CD4-positive, alpha-beta T cell treated with Interleukin-12 subunit alpha and Interleukin-12 subunit beta, for 1 hour (primary cell): Measurements from ENCODE around the gene MKS1.

ENCODE experiments used
- DNase-seq: peaks from one replicate; pipeline ENCODE4 v3.0.0-alpha.2; 2020

Gene MKS1

GRCh38 chr17:58195518-58196123 is 23.4 kb downstream of the MKS1 start:
- no peak for DNase-seq

GRCh38 chr17:58193641-58194255 is 25.3 kb downstream of the MKS1 start:
- no peak for DNase-seq

GRCh38 chr17:58192612-58193011 is 26.4 kb downstream of the MKS1 start, which contains the start of gene EPX:
TSS of gene EPX (plus strand) at chr17:58192726. CDS start at chr17:58192847, 121 bp downstream.
- no peak for DNase-seq

GRCh38 chr17:58191241-58191896 is 27.7 kb downstream of the MKS1 start:
- no peak for DNase-seq

- no peak for DNase-seq
Measured at GRCh38 chr17:58189436-58190146, 29.5 kb downstream of the MKS1 start.

- no peak for DNase-seq
Measured at GRCh38 chr17:58187675-58188074, 31.4 kb downstream of the MKS1 start.

GRCh38 chr17:58187063-58187462 is 32.0 kb downstream of the MKS1 start:
- no peak for DNase-seq

GRCh38 chr17:58186591-58186990 is 32.5 kb downstream of the MKS1 start:
- no peak for DNase-seq

GRCh38 chr17:58184986-58185761 is 33.9 kb downstream of the MKS1 start:
- DNase-seq: no peak

- no peak for DNase-seq
Measured at GRCh38 chr17:58184308-58184985, 34.6 kb downstream of the MKS1 start.

- no peak for DNase-seq
Measured at GRCh38 chr17:58183514-58183913, 35.5 kb downstream of the MKS1 start.

- DNase-seq: no peak
Measured at GRCh38 chr17:58181796-58182195, 37.3 kb downstream of the MKS1 start.

GRCh38 chr17:58176200-58176599 is 42.9 kb downstream of the MKS1 start:
- DNase-seq: no peak

- no peak for DNase-seq
Measured at GRCh38 chr17:58174871-58175270, 44.2 kb downstream of the MKS1 start.

- DNase-seq: peak; percentile 73
Measured at GRCh38 chr17:58172369-58173071, 46.5 kb downstream of the MKS1 start.

- DNase-seq: peak; percentile 29
Measured at GRCh38 chr17:58170622-58171021, 48.4 kb downstream of the MKS1 start.

GRCh38 chr17:58166682-58167081 is 52.4 kb downstream of the MKS1 start, which contains the start of gene OR4D2:
TSS of gene OR4D2 (plus strand) at chr17:58166982. CDS start at chr17:58169656, 2,674 bp downstream.
- no peak for DNase-seq

- no peak for DNase-seq
Measured at GRCh38 chr17:58165981-58166380, 53.1 kb downstream of the MKS1 start.

- DNase-seq: no peak
Measured at GRCh38 chr17:58161566-58161965, 57.5 kb downstream of the MKS1 start.

- no peak for DNase-seq
Measured at GRCh38 chr17:58158181-58158580, 60.9 kb downstream of the MKS1 start.
